Fibroblast of the aortic adventitia (primary cell): Measurements from ENCODE around the gene SH3BP5. TPM values are rescaled to one million over a fixed set of nuclear protein-coding genes. Genes with fewer than 3 reads are reported as not detected.

Experiments
- DNase-seq: peaks from one replicate; pipeline ENCODE4 v3.0.0-alpha.2; 2010; ENCODE audit warnings: low read depth
- H3K4me3 ChIP-seq: 2 replicates; pipeline ENCODE4 v1.5.1; 2011; ENCODE audit warnings: low read depth, mild to moderate bottlenecking, control low read depth, low read length, moderate library complexity
- CTCF ChIP-seq: IDR thresholded peaks from 2 replicates; pipeline ENCODE4 v1.5.1; 2011; ENCODE audit warnings: mild to moderate bottlenecking, low read length, control low read depth, inconsistent platforms; ENCODE audit not compliant: insufficient read depth
- total RNA-seq: library from RNA; depleted of rRNA; stranded (reverse); fragments of >200 nt; gene quantifications from 2 replicates; pipeline ENCODE4 v1.2.3, GENCODE V29; 2012; ENCODE audit warnings: low replicate concordance

SH3BP5 gene
- total RNA-seq, 1 donor, result 25.5 TPM

GRCh38 chr3:15339786-15340215 lies 7.4 kb upstream of the SH3BP5 start:
- DNase-seq, result peak; percentile 73
- no peak overlapping the region for H3K4me3 ChIP-seq
- no peak for TF ChIP-seq CTCF

GRCh38 chr3:15339001-15339400 lies 6.6 kb upstream of the SH3BP5 start:
- H3K4me3 ChIP-seq, result no peak overlapping the region
- TF ChIP-seq CTCF, result no peak
- no peak for DNase-seq

GRCh38 chr3:15337963-15338362 lies 5.6 kb upstream of the SH3BP5 start:
- no peak for TF ChIP-seq CTCF
- no peak overlapping the region for H3K4me3 ChIP-seq
- DNase-seq, result no peak

GRCh38 chr3:15336057-15336456 lies 3.7 kb upstream of the SH3BP5 start:
- no peak overlapping the region for H3K4me3 ChIP-seq
- DNase-seq, result no peak
- no peak for TF ChIP-seq CTCF

GRCh38 chr3:15333956-15334263 lies 1.5 kb upstream of the SH3BP5 start:
- no peak for TF ChIP-seq CTCF
- DNase-seq, result no peak

GRCh38 chr3:15333099-15333955 lies 941 bp upstream of the SH3BP5 start:
- peak; percentile 29 for DNase-seq
- H3K4me3 ChIP-seq, result no peak overlapping the region
- TF ChIP-seq CTCF, result no peak

More at GRCh38 chr3:15333956-15334263, 1.5 kb upstream of the SH3BP5 start:
- no peak overlapping the region for H3K4me3 ChIP-seq
